HFF-Myc (cell line): Measurements from ENCODE around the gene FNDC11.
"Not testable (repeated sequence)": the region's sequence is repeated elsewhere in the genome, so short reads cannot be mapped to it uniquely, and the experiment has no call there.

Experiments
- DNase-seq: peaks from one replicate; pipeline ENCODE4 v3.0.0-alpha.2; 2011; ENCODE audit warnings: low read depth; ENCODE audit errors: extremely low read depth
- H3K4me3 ChIP-seq: replicated peaks from 2 replicates; pipeline ENCODE4 v1.5.1; 2011; ENCODE audit warnings: low read depth, mild to moderate bottlenecking, control low read depth, low read length
- CTCF ChIP-seq: IDR thresholded peaks from 2 replicates; pipeline ENCODE4 v1.5.1; 2012; ENCODE audit warnings: mild to moderate bottlenecking, low read depth, low read length, control low read depth; ENCODE audit errors: missing control alignments

FNDC11 gene

GRCh38 chr20:63509088-63509564, 44.8 kb upstream of the FNDC11 start:
- TF ChIP-seq CTCF, result no peak

GRCh38 chr20:63513207-63513606, 40.8 kb upstream of the FNDC11 start:
- no peak for DNase-seq
- no peak for TF ChIP-seq CTCF
- no peak overlapping the region for H3K4me3 ChIP-seq

More at GRCh38 chr20:63509088-63509564, 44.8 kb upstream of the FNDC11 start:
- DNase-seq, result no peak
- no peak overlapping the region for H3K4me3 ChIP-seq

- not testable (repeated sequence) for H3K4me3 ChIP-seq, DNase-seq
Observed at GRCh38 chr20:63514520-63514919, 39.4 kb upstream of the FNDC11 start.

- TF ChIP-seq CTCF, result no peak
- DNase-seq, result no peak
- no peak overlapping the region for H3K4me3 ChIP-seq
Observed at GRCh38 chr20:63517376-63518309, 36.3 kb upstream of the FNDC11 start.

- no peak for TF ChIP-seq CTCF
- no peak overlapping the region for H3K4me3 ChIP-seq
Observed at GRCh38 chr20:63518351-63518861, 35.6 kb upstream of the FNDC11 start.

GRCh38 chr20:63518946-63519667, 34.9 kb upstream of the FNDC11 start:
- no peak for DNase-seq
- no peak for TF ChIP-seq CTCF
- peak overlapping the region; percentile 70 for H3K4me3 ChIP-seq

More at GRCh38 chr20:63518351-63518861, 35.6 kb upstream of the FNDC11 start:
- DNase-seq, result no peak
